SK-N-SH treated with all-trans-retinoic acid at 6 μM for 48 hours (cell line): ENCODE measurements around the gene LONRF2.
"Not testable (repeated sequence)": the region's sequence is repeated elsewhere in the genome, so short reads cannot be mapped to it uniquely, and the experiment has no call there.

ENCODE experiments used
- ATAC-seq: fragments of 200-7000 bp; cut with Tn5 transposase; 3 replicates; pipeline ENCODE4 v1.9.1; 2020; ENCODE audit warnings: mild to moderate bottlenecking, moderate library complexity
- BACH2 ChIP-seq: fragments of 250-450 bp; sonication (Bioruptor Pico); IDR thresholded peaks from 2 replicates; pipeline ENCODE4 v1.9.0; 2021; ENCODE audit warnings: mild to moderate bottlenecking, borderline replicate concordance
- ESRRG ChIP-seq: fragments of 250-450 bp; sonication (Bioruptor Pico); IDR thresholded peaks from 2 replicates; pipeline ENCODE4 v1.6.1; 2021; ENCODE audit warnings: mild to moderate bottlenecking
- GLIS3 ChIP-seq: fragments of 250-450 bp; sonication (Bioruptor Pico); IDR thresholded peaks from 2 replicates; pipeline ENCODE4 v1.5.0; 2020; ENCODE audit warnings: mild to moderate bottlenecking, moderate library complexity
- ISL1 ChIP-seq: fragments of 250-450 bp; sonication (Bioruptor Pico); IDR thresholded peaks from 2 replicates; pipeline ENCODE4 v2.1.2; 2022; ENCODE audit warnings: mild to moderate bottlenecking, moderate library complexity
- OSR1 ChIP-seq: fragments of 250-450 bp; sonication (Bioruptor Pico); IDR thresholded peaks from 2 replicates; pipeline ENCODE4 v1.8.0; 2022; ENCODE audit warnings: moderate library complexity, mild to moderate bottlenecking, inconsistent platforms
- PPARA ChIP-seq: fragments of 250-450 bp; sonication (Bioruptor Pico); IDR thresholded peaks from 2 replicates; pipeline ENCODE4 v1.5.0; 2020; ENCODE audit warnings: mild to moderate bottlenecking, borderline replicate concordance
- RARB ChIP-seq: fragments of 250-450 bp; sonication (Bioruptor Pico); IDR thresholded peaks from 2 replicates; pipeline ENCODE4 v1.8.0; 2021; ENCODE audit warnings: mild to moderate bottlenecking, moderate library complexity
- SNAI2 ChIP-seq: fragments of 250-450 bp; sonication (Bioruptor Pico); IDR thresholded peaks from 2 replicates; pipeline ENCODE4 v1.5.0; 2020; ENCODE audit warnings: mild to moderate bottlenecking, moderate library complexity
- TCF4 ChIP-seq: fragments of 250-450 bp; sonication (Bioruptor Pico); IDR thresholded peaks from 2 replicates; pipeline ENCODE4 v1.8.0; 2021; ENCODE audit warnings: mild to moderate bottlenecking, moderate library complexity, borderline replicate concordance
- TOX ChIP-seq: fragments of 250-450 bp; sonication (Bioruptor Pico); IDR thresholded peaks from 2 replicates; pipeline ENCODE4 v1.8.0; 2021; ENCODE audit warnings: mild to moderate bottlenecking, moderate library complexity, borderline replicate concordance
- ZC3H10 ChIP-seq: fragments of 250-450 bp; sonication (Bioruptor Pico); IDR thresholded peaks from 2 replicates; pipeline ENCODE4 v1.5.1; 2021; ENCODE audit warnings: mild to moderate bottlenecking, moderate library complexity
- ZFP3 ChIP-seq: fragments of 250-450 bp; sonication (Bioruptor Pico); IDR thresholded peaks from 2 replicates; pipeline ENCODE4 v1.5.0; 2020; ENCODE audit warnings: mild to moderate bottlenecking, moderate library complexity
- ZFP30 ChIP-seq: fragments of 450-650 bp; formaldehyde crosslinking; IDR thresholded peaks from 2 replicates; pipeline ENCODE4 v1.5.0; 2022; ENCODE audit warnings: mild to moderate bottlenecking, moderate library complexity
- ZNF70 ChIP-seq: fragments of 450-650 bp; formaldehyde crosslinking; IDR thresholded peaks from 2 replicates; pipeline ENCODE4 v1.5.0; 2020; ENCODE audit warnings: mild to moderate bottlenecking, moderate library complexity
- ZNF8 ChIP-seq: fragments of 450-650 bp; formaldehyde crosslinking; IDR thresholded peaks from 2 replicates; pipeline ENCODE4 v1.5.0; 2020; ENCODE audit warnings: mild to moderate bottlenecking, moderate library complexity
- TF ChIP-seq, protein P1 (sequence below): fragments of 250-450 bp; sonication (Bioruptor Pico); IDR thresholded peaks from 2 replicates; pipeline ENCODE4 v1.5.0; 2020; ENCODE audit warnings: mild to moderate bottlenecking, moderate library complexity
- TF ChIP-seq, protein P2 (sequence below): fragments of 250-450 bp; sonication (Bioruptor Pico); IDR thresholded peaks from 2 replicates; pipeline ENCODE4 v1.8.0; 2020; ENCODE audit warnings: mild to moderate bottlenecking, moderate library complexity, borderline replicate concordance
- TF ChIP-seq, protein P3 (sequence below): fragments of 250-450 bp; sonication (Bioruptor Pico); IDR thresholded peaks from 2 replicates; pipeline ENCODE4 v1.8.0; 2021; ENCODE audit warnings: low read depth, mild to moderate bottlenecking, moderate library complexity, borderline replicate concordance

Gene LONRF2

DNA sequence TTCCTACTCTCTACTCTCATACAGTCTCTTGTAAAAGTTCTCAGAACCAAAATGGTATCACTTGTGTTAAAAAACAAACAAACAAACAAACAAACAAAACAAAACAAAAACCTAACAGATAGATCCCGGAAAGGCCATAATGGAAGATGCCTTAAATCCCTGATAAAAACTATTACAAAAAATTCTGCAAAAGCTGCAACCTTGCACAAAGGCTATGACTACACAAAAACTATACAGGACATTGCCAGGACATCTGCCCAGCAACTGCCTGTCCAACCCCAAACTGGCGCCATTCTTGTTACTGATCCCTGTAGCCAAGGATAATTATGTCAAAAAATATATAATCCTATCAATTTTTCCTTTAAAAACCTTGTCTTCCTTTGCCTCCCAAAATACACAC, 36.3 kb upstream of the LONRF2 start (continued):
- TF ChIP-seq, protein P1, sequence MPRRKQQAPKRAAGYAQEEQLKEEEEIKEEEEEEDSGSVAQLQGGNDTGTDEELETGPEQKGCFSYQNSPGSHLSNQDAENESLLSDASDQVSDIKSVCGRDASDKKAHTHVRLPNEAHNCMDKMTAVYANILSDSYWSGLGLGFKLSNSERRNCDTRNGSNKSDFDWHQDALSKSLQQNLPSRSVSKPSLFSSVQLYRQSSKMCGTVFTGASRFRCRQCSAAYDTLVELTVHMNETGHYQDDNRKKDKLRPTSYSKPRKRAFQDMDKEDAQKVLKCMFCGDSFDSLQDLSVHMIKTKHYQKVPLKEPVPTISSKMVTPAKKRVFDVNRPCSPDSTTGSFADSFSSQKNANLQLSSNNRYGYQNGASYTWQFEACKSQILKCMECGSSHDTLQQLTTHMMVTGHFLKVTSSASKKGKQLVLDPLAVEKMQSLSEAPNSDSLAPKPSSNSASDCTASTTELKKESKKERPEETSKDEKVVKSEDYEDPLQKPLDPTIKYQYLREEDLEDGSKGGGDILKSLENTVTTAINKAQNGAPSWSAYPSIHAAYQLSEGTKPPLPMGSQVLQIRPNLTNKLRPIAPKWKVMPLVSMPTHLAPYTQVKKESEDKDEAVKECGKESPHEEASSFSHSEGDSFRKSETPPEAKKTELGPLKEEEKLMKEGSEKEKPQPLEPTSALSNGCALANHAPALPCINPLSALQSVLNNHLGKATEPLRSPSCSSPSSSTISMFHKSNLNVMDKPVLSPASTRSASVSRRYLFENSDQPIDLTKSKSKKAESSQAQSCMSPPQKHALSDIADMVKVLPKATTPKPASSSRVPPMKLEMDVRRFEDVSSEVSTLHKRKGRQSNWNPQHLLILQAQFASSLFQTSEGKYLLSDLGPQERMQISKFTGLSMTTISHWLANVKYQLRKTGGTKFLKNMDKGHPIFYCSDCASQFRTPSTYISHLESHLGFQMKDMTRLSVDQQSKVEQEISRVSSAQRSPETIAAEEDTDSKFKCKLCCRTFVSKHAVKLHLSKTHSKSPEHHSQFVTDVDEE (CRISPR knock-in tag) = no peak
- TF ChIP-seq BACH2 (CRISPR knock-in tag) (no peak), TCF4 (CRISPR knock-in tag) (no peak), ZNF70 (CRISPR knock-in tag) (no peak), TOX (CRISPR knock-in tag) (no peak), GLIS3 (CRISPR knock-in tag) (no peak)

DNA sequence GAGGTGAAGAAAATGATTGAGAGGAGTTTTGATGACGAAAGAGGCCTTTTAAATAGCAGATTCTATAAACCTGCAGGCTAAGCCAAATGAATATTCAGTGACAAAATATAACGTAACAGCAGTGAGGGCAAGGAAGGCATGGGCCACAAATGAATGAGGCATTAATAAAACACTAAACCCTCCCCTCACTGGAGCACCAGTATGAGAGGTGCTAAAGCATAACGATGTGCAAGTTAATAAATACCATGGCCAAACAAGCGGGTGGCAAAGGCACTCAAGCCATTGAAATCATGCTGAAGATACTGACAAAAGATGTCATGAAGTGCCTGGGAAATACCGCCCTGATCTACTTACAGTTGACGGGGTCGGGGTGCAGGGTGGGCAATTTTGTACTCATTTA, 30.2 kb upstream of the LONRF2 start:
- no peak for ATAC-seq
- TF ChIP-seq RARB (CRISPR knock-in tag) = no peak
- TF ChIP-seq OSR1 (CRISPR knock-in tag) = no peak
- no peak for TF ChIP-seq PPARA (CRISPR knock-in tag)
- no peak for TF ChIP-seq SNAI2 (CRISPR knock-in tag)
- TF ChIP-seq ZNF8 (CRISPR knock-in tag) = no peak

DNA sequence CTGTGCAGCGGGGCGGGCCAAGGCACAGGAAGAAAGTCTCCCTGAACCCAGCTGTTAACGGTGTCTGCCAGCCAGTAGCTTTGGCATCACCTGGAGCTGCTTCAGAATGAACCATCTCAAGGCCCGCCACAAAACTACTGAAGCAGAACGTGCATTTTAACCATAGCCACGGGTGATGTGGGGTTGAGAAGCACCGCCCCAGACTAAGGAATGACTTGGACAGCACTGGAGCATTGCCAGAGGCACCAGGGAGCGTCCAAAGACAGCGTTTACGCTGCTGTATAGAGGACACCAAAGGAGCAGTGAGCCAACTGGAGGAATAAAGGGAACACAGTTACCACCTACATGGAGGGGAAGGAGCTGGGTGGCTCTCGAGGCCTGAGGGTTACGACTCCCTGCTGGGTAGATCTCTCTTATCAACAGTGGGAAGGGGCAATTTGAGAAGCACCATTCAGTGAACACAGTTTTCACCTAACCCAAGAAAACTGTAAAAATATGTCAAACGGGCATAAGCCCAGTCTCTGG, 28.4 kb upstream of the LONRF2 start:
- ATAC-seq = no peak
- TF ChIP-seq TOX (CRISPR knock-in tag) (no peak), ZC3H10 (no peak), PPARA (CRISPR knock-in tag) (no peak), TCF4 (CRISPR knock-in tag) (no peak), ZNF70 (CRISPR knock-in tag) (no peak), GLIS3 (CRISPR knock-in tag) (no peak), RARB (CRISPR knock-in tag) (no peak), ZFP30 (CRISPR knock-in tag) (no peak), ESRRG (CRISPR knock-in tag) (no peak), ZFP3 (CRISPR knock-in tag) (no peak), ZNF8 (CRISPR knock-in tag) (no peak), ISL1 (CRISPR knock-in tag) (no peak), OSR1 (CRISPR knock-in tag) (no peak), BACH2 (CRISPR knock-in tag) (no peak)
- TF ChIP-seq, protein P2, sequence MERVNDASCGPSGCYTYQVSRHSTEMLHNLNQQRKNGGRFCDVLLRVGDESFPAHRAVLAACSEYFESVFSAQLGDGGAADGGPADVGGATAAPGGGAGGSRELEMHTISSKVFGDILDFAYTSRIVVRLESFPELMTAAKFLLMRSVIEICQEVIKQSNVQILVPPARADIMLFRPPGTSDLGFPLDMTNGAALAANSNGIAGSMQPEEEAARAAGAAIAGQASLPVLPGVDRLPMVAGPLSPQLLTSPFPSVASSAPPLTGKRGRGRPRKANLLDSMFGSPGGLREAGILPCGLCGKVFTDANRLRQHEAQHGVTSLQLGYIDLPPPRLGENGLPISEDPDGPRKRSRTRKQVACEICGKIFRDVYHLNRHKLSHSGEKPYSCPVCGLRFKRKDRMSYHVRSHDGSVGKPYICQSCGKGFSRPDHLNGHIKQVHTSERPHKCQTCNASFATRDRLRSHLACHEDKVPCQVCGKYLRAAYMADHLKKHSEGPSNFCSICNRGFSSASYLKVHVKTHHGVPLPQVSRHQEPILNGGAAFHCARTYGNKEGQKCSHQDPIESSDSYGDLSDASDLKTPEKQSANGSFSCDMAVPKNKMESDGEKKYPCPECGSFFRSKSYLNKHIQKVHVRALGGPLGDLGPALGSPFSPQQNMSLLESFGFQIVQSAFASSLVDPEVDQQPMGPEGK (CRISPR knock-in tag) = no peak
- TF ChIP-seq, protein P3, sequence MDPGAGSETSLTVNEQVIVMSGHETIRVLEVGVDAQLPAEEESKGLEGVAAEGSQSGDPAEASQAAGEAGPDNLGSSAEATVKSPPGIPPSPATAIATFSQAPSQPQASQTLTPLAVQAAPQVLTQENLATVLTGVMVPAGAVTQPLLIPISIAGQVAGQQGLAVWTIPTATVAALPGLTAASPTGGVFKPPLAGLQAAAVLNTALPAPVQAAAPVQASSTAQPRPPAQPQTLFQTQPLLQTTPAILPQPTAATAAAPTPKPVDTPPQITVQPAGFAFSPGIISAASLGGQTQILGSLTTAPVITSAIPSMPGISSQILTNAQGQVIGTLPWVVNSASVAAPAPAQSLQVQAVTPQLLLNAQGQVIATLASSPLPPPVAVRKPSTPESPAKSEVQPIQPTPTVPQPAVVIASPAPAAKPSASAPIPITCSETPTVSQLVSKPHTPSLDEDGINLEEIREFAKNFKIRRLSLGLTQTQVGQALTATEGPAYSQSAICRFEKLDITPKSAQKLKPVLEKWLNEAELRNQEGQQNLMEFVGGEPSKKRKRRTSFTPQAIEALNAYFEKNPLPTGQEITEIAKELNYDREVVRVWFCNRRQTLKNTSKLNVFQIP (CRISPR knock-in tag) = no peak
- TF ChIP-seq, protein P1 (CRISPR knock-in tag) = no peak

DNA sequence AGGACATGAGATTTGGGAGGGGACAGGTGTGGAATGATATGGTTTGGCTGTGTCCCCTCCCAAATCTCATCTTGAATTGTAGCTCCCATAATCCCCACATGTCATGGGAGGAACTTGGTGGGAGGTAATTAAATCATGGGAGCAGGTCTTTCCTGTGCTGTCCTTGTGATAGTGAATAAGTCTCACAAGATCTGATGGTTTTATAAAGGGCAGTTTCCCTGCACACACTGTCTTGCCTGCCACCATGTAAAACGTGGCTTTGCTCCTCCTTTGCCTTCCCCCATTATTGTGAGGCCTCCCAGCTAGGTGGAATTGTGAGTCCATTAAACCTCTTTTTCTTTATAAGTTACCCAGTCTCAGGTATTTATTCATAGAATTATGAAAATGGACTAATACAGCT, 22.8 kb upstream of the LONRF2 start:
- ATAC-seq = not testable (repeated sequence)
